HL-60 (cell line): Measurements from ENCODE around the gene EPHA4.

Source experiments
- DNase-seq, 2 experiments: peaks; one replicate each; pipeline ENCODE4 v3.0.0-alpha.2; 2010 to 2020; ENCODE audit warnings: low read depth in 1 of 2, low spot score in 1 of 2
- H3K27ac ChIP-seq: fragments of 250-450 bp; sonication (Bioruptor Pico); replicated peaks from 2 replicates; pipeline ENCODE4 v1.5.1; 2020; ENCODE audit warnings: mild to moderate bottlenecking, moderate library complexity
- H3K27me3 ChIP-seq: fragments of 250-450 bp; sonication (Bioruptor Pico); 2 replicates; pipeline ENCODE4 v1.5.1; 2021; ENCODE audit warnings: mild to moderate bottlenecking, moderate library complexity; ENCODE audit not compliant: insufficient read depth, poor library complexity, severe bottlenecking
- H3K4me3 ChIP-seq: replicated peaks from 2 replicates; pipeline ENCODE4 v1.5.1; 2011; ENCODE audit warnings: mild to moderate bottlenecking, control low read depth, low read length; ENCODE audit not compliant: insufficient read depth
- CTCF ChIP-seq: IDR thresholded peaks from one replicate; pipeline ENCODE4 v1.5.1; 2011; ENCODE audit warnings: low read length, control low read depth, inconsistent platforms; ENCODE audit not compliant: insufficient read depth
- GABPA ChIP-seq: IDR thresholded peaks from 2 replicates; pipeline ENCODE4 v1.6.1; 2012; ENCODE audit warnings: low read depth
- POLR2AphosphoS5 ChIP-seq: IDR thresholded peaks from 2 replicates; pipeline ENCODE4 v1.6.1; 2012; ENCODE audit warnings: low read depth
- REST ChIP-seq: IDR thresholded peaks from 2 replicates; pipeline ENCODE4 v1.6.1; 2012; ENCODE audit warnings: low read depth; ENCODE audit not compliant: insufficient replicate concordance
- SPI1 ChIP-seq: IDR thresholded peaks from 2 replicates; pipeline ENCODE4 v1.6.1; 2012; ENCODE audit warnings: low read depth, mild to moderate bottlenecking, borderline replicate concordance

The EPHA4 gene

DNA sequence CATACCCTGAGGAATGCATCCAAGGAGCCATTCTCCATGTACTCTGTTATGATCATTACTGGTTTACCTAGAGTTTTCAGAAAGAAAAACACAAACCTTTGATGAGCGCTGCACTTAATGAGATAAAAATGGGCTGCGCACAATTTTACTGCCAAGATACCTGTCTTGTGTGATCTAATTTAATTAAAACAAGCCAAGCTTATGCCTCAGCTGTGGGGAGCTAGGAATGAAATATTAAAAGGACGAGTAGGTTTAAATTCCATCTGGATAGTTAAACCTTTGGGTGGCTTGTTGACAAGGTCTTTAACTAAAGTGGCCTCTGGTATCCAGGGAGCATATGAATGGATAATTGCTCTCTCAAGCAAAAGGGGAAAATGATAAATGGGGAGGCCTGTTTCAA lies 135.0 kb downstream of the EPHA4 start:
- no peak for DNase-seq

DNA sequence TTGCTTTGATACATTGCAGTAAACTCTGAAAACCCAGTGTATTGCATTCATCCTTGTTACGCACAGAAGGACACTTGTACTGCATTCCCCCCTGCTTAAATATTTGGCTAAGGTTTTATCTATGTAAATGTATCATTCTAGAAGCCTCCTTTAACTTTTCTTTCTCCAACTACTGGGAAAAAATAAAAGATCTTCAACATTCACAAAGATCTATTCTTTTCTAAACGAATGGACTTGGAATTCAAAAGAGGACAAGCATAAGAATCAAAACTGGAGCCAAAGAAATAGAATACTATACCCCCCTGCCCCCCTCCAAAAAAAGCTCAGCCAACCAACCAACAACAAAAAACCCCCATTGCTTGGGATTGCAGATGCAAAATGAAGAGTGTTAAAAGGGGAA lies 136.9 kb downstream of the EPHA4 start:
- TF ChIP-seq POLR2AphosphoS5 = no peak
- no peak for TF ChIP-seq CTCF
- no peak for TF ChIP-seq GABPA
- no peak for TF ChIP-seq REST
- no peak for TF ChIP-seq SPI1
- Histone ChIP-seq H3K27me3 (no peaks in the 10 kb centered on the region), H3K4me3 (no peak overlapping the region)

More for the DNA sequence above, 135.0 kb downstream of the EPHA4 start:
- TF ChIP-seq SPI1 (no peak), GABPA (no peak), POLR2AphosphoS5 (no peak), REST (no peak), CTCF (no peak)
- Histone ChIP-seq H3K4me3 (no peak overlapping the region), H3K27ac (no peak overlapping the region), H3K27me3 (no peaks in the 10 kb centered on the region)

DNA sequence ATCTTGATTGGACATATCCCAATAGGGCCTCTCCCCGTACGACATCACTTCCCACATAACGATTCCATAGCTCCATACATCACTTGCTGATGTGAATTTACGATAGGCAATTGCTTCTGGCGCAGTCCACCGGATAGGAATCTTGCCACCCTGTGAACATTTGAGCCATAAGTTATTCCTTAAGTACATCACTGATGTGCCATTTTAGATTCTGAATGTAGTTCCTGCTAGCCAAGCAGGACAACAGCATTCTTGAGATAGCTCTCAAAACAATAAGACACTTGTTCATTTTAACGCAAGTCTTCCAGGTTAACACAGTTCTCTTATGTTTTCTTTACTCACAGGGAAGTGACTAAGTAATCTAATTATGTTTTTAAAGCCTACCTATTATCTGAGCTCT lies 138.0 kb downstream of the EPHA4 start:
- no peaks in the 10 kb centered on the region for H3K27me3 ChIP-seq
- no peak for TF ChIP-seq REST
- no peak for TF ChIP-seq CTCF
- TF ChIP-seq SPI1 = no peak
- TF ChIP-seq GABPA = no peak
- no peak for TF ChIP-seq POLR2AphosphoS5
- no peak for DNase-seq
- no peak overlapping the region for H3K27ac ChIP-seq
- no peak overlapping the region for H3K4me3 ChIP-seq

More for the DNA sequence above, 136.9 kb downstream of the EPHA4 start:
- H3K27ac ChIP-seq = no peak overlapping the region
- DNase-seq = no peak
